ENCODE data around the gene VAV1.
A peak's percentile ranks its signal among the peaks of the same experiment; 100 is the strongest.

VAV1 gene

GRCh38 chr19:6772028-6772865 lies at the start of gene VAV1:
TSS of gene VAV1 (plus strand) at chr19:6772708. CDS start at chr19:6772808, 100 bp downstream.
- peak; percentile 46 to 70 for DNase-seq (ENCODE audit: low read depth in 1 of 2, low spot score in 1 of 2)

- DNase-seq (ENCODE audit: low read depth in 1 of 2, low spot score in 1 of 2) = no peak
These were observed 49.3 kb upstream of the VAV1 start for GRCh38 chr19:6723108-6723618.

DNA sequence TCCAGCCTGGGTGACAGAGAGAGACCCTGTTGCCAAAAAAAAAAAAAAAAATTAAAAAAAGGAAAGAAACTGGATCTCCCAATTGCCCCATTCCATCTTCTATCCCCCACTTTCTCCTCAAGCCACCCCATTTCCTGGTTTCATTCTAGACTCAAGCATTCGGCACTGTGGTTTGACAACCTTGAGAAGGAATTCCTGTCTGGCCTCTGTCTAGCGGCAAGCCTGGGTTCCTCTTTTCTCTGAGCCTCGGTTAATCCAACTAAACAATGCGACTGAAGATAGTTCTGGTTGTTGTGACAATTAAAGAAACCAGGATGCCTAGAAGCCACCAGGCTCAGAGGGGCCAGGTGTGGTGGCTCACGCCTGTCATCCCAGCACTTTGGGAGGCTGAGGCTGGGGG lies 48.8 kb upstream of the VAV1 start:
- DNase-seq (ENCODE audit: low read depth in 1 of 2, low spot score in 1 of 2) = no peak

DNA sequence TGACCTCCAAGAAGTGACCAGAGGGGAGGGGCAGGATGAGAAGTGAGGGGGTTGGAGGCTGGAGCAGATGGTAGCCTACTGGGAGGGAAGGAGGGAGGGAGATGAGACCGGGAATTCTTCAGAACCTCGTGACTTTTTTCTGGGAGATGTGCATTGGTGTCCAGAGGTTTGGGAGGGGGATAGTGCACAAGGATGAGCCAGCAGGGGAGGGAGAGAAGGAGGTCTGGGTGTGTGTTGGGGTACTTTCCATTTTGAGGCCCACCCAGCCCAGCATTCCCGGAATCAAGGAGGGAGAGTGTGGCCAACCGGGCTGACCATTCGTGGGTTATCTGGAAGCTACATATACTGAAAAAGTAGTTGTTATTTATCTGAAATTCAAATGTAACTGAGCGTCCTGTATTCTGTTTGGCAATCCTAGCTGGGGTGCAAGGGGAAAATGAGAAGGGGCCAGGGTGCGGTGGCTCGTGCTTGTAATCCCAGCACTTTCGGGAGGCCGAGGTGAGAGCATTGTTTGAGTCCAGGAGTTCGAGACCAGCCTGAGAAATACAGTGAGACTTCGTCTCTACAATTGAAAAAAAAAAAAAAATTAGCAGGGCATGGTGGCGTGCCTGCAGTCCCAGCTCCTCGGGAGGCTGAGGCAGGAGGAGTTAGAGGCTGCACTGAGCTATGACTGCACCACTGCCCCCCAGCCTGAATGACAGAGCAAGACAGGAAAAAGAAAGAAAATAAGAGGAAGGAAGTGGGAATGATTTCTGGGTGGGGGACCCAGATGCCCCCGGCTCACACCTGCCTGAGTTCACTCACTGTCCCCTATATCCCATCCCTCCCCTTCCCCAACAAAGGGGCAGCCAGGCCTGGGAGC lies 47.6 kb upstream of the VAV1 start:
- no peak for DNase-seq (ENCODE audit: low read depth in 1 of 2, low spot score in 1 of 2)

GRCh38 chr19:6725513-6726231 lies 46.8 kb upstream of the VAV1 start:
- DNase-seq (ENCODE audit: low read depth in 1 of 2, low spot score in 1 of 2) = no peak

- DNase-seq (ENCODE audit: low read depth in 1 of 2, low spot score in 1 of 2) = no peak
These were observed 44.2 kb upstream of the VAV1 start for GRCh38 chr19:6728346-6728745.

- no peak for DNase-seq (ENCODE audit: low read depth in 1 of 2, low spot score in 1 of 2)
These were observed 42.8 kb upstream of the VAV1 start for GRCh38 chr19:6729573-6730152.

- no peak for DNase-seq (ENCODE audit: low read depth in 1 of 2, low spot score in 1 of 2)
These were observed 42.2 kb upstream of the VAV1 start for GRCh38 chr19:6730153-6730804.

GRCh38 chr19:6730941-6731670 lies 41.4 kb upstream of the VAV1 start:
- DNase-seq (ENCODE audit: low read depth in 1 of 2, low spot score in 1 of 2) = no peak

DNA sequence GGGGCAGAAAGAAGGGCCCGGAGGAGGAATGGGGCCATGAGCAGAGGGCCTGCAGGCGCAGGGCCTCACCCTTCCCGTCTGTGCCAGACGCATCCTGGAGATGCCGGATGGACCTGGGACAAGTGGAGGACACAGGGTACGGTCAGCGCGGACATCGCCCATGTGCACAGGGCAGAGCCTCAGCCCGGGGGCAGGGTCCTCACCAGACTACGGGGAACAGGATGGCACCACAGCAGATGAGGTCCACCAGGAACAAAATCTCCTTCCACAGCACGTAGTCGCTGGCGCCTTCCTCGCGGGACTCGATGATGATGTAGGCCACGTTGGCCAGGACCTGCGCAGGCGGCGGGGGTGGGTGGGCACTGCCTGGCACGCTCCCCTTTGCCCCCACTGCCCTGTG lies 40.7 kb upstream of the VAV1 start:
- DNase-seq (ENCODE audit: low read depth in 1 of 2, low spot score in 1 of 2) = no peak

GRCh38 chr19:6732803-6733337 lies 39.6 kb upstream of the VAV1 start:
- DNase-seq (ENCODE audit: low read depth in 1 of 2, low spot score in 1 of 2) = no peak

GRCh38 chr19:6733338-6734095 lies 39.0 kb upstream of the VAV1 start:
- no peak for DNase-seq (ENCODE audit: low read depth in 1 of 2, low spot score in 1 of 2)

DNA sequence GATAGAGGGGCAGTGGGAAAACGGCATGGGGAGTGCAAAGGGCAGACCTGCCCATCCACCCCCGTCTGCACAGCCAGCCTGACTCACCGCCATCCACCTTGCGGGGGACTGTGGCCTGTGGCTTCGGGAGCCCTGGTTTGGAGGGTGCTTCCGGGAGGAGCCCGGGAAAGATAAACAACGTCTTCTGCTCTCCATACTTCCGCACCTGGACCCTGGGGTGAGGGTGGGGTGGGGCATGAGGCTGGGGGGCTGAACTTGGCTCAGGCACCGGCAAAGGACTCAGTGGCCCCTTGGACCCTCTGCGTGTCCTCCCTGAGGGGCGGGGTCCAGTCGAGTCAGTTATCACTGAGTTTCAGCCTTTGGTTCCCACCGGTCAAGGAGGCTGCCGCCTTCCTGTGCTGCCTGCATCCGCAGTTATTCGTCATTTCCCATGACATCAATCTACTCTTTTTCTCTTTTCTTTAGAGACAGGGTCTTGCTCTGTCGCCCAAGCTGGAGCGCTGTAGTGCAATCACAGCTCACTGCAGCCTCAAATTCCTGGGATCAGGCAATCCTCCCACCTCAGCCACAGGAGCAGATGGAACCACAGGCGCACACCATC lies 38.3 kb upstream of the VAV1 start:
- DNase-seq (ENCODE audit: low read depth in 1 of 2, low spot score in 1 of 2) = no peak

DNA sequence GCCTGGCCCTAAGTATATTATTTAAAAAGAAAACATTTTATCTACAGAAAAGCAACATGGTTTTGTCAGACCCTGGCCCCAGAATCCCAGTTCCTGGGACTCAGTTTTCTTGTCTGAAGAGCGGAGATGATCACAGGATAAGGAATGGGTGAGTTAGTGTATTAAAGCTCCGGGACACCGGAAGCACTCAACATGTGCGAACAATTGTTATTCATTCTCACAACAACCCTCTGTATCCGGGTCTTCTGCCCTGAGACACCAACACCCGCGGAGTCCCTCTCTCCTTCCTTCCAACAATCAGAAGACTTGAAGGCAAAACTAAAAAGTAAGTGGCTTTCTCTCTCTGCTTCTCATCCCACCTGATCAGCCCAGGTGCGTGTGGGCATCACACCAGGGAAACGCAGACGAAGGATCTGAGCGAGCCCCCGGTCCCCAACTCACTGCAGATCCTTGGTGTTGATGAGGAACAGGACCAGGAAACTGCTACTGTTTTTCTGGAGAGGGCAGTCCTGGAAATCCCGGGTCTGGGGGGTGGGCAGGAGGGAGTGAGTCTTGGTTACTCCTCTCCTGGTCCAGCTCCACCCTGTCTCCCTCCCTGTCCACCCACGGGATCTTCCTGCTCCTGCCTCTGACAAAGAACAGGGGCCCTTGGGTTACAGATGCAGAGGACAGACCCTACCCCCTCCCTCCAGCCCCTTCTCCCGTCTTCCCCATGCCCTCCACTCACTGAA lies 37.2 kb upstream of the VAV1 start:
- DNase-seq (ENCODE audit: low read depth in 1 of 2, low spot score in 1 of 2) = no peak

GRCh38 chr19:6736169-6736916 lies 36.2 kb upstream of the VAV1 start:
- DNase-seq (ENCODE audit: low read depth in 1 of 2, low spot score in 1 of 2) = peak; percentile 46 to 61

- no peak for DNase-seq (ENCODE audit: low read depth in 1 of 2, low spot score in 1 of 2)
These were observed 35.6 kb upstream of the VAV1 start for GRCh38 chr19:6736917-6737283.

DNA sequence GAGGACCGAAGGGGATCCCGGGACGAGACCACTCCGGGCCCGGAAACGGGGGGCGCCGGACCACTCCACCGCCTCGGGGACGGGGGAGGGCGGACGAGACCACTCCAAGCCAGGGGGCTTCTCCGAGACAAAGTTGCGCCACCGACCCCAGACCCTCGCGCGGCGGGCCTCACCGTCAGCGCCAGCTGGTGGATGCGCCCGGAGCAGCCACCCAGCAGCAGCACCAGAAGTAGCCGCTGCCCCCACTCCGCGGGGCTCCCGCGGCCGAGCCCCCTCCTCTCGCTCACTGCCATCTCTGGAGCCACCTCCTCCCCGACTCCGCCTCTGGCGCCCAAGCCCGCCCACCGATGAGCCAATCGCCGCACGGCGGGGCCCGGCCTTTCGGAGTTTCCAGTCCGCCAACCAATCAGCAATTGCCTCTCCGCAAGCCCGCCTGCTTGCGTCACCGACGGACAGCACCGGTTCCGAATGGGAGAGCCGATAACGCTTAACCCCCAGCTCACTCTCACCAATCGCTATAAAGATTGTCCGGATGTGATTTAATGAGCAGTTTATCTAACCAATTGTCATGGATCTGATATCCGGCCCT lies 35.1 kb upstream of the VAV1 start, which contains the start of gene GPR108:
Gene GPR108 (minus strand): TSS at position 297 of the 589 bp plus-strand sequence. CDS start 4 bp downstream, at position 293.
- DNase-seq (ENCODE audit: low read depth in 1 of 2, low spot score in 1 of 2) = peak; percentile 97 to 99
